Frontal cortex (tissue), 4 donors: ENCODE measurements around the gene YARS1. TPM values are rescaled to one million over a fixed set of nuclear protein-coding genes. Genes with fewer than 3 reads are reported as not detected.

Source experiments
- DNase-seq, 2 donors: peaks; one replicate each; pipeline ENCODE4 v3.0.0; 2012; ENCODE audit warnings: low spot score in 2 of 2
- FAIRE-seq: peaks from 2 replicates; lab custom pipeline; 2012; peaks lifted over from hg19 to GRCh38; lab: Jason Lieb, UNC
- total RNA-seq: library from RNA; depleted of rRNA; stranded (reverse); fragments of >200 nt; gene quantifications from one replicate; pipeline ENCODE4 v1.2.3, GENCODE V29; 2014
- donor health status: control.
- donor health status: control.
- donor health status: control.

YARS1 gene
- total RNA-seq, 1 donor from 2014 or later = 42.4 TPM

DNA sequence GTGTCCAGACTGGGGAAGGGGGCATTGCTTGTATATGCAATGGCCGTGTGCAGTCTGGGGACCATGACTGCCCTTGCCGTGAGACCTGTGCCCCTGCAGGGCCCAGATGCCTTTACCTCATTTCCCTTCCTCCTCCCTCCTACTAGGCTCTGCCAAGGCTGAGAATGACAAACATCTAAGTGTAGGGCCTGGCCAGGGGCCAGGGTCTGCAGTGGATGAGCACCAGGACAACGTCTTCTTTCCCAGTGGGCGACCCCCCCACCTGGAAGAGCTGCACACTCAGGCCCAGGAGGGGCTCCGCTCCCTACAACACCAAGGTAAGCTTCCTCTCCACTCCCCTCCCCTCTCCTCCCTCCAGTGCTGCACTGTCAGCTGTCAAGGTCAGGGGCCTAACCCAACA, 49.5 kb downstream of the YARS1 start:
- DNase-seq (no peak), FAIRE-seq (no peak)

GRCh38 chr1:32767156-32767555, 50.0 kb downstream of the YARS1 start:
- DNase-seq (no peak), FAIRE-seq (no peak)

DNA sequence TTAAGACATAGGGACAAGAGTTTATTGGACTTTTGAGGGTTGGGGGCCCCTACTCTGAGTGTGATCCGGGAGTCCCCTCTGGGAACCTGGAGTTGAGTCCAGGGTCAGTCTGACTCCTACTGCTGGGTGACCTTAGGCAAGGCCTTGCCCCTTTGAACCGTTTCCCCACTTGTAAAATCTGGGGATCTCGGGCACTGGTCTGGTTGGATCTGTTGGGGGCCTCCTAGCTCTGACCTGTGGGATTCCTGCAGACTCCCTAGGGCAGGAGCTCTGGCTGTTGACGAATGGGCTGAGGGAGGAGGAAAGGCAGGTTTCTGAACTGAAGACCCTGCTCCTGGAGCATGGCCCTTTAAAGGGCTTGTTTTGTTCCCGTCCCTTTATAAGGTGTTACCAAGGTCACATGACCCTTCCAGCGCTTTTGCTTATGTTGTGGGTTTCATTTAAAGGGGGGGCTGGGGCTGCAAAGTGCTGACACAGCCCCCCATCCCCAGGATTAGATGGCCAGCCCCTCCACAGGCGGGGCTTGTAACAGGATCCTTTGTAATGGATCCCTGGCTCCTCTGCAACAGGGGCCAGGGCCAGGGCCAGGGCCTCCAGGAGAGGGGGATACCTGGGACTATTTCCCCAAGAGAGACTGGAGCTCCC, 50.7 kb downstream of the YARS1 start:
- DNase-seq = no peak
- FAIRE-seq = no peak

- DNase-seq (no peak), FAIRE-seq (no peak)
Observed at GRCh38 chr1:32765570-32766327, 51.4 kb downstream of the YARS1 start.

GRCh38 chr1:32764826-32765569, 52.2 kb downstream of the YARS1 start:
- DNase-seq = no peak
- no peak for FAIRE-seq

DNA sequence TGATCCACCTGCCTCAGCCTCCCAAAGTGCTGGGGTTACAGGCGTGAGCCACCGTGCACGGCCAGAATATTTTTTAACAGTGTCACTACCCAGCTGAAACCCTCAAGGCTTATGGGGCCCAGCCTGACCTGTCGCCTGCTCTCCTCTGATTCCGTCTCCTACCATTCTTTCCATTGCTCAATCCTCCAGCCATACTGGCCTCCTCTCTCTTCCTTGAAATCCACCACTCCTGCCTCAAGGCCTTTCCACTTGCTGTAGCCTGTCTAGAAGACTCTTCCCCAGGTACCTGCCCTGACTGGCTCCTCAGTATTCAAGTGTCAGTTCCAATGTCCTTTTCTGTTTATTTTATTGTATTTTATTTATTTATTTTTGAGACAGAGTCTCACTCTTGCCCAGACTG, 53.9 kb downstream of the YARS1 start:
- DNase-seq (no peak), FAIRE-seq (no peak)

- FAIRE-seq (no peak), DNase-seq (no peak)
Observed at GRCh38 chr1:32761936-32762335, 55.2 kb downstream of the YARS1 start.

DNA sequence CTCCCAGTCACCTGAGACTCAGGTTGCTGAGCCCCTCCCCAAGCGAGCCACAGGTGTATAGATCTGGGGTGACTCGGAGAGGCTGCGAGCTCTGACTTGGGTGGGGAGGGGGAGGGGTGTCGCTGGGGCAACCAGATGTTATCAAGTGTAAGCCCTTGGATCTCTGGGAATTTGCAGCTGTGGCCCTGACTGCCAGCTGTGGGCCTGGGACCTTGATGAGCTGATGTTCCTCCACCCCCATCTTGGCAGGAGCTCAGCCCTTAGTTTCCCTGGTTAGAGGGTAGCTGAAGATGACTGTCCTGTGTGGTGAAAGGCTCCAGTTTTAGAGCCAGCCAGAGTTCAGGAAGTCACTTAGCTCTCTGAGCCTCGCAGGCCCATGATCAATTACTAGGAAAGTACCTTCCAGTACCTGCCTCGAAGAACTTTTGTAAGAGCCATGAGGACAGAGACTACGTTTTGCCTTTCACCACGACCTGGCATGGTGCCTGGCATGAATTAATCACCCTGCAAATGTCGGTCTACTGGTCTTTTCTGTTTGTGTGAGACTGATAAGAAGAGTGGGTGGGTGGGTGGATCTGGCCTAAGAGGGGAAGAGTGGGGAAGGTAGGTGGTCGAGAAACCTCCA, 55.8 kb downstream of the YARS1 start:
- DNase-seq (no peak), FAIRE-seq (no peak)

DNA sequence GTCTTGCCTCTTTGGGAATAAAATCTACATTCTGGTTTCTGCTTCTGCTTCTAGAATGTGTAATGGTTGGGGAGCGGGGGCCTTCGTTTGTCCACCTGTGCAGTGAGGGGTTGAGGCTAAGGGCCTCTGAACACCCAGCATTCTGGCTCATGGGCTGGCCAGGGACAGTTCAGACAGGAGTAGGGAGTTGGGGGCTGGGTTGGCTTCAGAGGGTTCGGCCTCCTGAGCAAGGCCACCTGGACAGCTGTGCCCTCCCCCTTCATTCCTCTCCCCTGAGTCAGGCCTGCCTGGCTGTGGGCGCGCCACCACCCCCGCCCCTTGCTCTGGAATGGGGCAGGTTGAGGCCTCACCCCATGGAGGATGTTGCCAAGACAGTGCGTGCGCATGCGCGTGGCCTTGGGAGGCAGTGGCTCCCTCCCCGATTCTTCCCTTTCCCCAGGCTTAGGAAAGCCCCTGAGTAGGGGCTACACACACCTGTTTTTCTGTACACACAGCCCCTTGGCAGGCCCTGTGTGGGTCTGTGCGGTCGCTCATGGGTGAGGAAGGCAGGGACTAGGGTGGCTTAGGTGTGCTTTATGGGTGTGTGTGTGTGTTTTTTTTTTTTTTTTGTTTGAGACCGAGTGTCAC, 57.0 kb downstream of the YARS1 start:
- FAIRE-seq (no peak), DNase-seq (no peak)

GRCh38 chr1:32759521-32759981, 57.6 kb downstream of the YARS1 start:
- DNase-seq (no peak), FAIRE-seq (no peak)

DNA sequence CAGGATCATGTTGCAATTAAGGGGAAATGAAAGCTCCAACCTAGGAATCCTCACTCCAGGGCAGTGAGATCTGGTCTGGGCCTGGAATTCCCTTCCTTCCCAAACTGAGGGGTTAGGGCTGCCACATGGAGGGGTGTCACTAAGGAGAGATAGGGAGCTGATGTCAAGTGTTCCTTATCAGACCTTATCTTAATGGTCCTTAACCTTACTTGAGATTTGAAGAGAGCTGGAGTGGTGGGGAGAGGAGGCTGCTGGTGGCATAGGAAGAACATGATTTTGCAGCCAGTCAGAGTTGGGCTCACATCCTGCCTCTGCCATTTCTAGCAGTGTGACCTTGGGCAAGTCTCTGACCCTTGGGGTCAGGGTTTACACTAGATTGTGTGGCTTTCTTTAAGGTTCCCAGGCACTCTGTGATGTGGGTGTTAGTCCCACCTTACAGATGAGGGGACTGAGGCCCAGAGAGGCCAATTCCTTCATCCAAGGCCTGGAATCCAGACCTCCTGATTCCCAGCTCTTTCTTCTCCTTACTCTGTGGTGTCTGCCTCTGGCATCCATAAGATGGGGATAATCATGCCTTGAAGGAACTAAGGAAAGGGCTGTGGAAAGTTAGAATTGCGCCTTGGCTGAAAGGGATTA, 58.2 kb downstream of the YARS1 start:
- FAIRE-seq (no peak), DNase-seq (no peak)

- DNase-seq (no peak), FAIRE-seq (no peak)
Observed at GRCh38 chr1:32758177-32758794, 58.9 kb downstream of the YARS1 start.

GRCh38 chr1:32757213-32757895, 59.8 kb downstream of the YARS1 start:
- FAIRE-seq (no peak), DNase-seq (no peak)

DNA sequence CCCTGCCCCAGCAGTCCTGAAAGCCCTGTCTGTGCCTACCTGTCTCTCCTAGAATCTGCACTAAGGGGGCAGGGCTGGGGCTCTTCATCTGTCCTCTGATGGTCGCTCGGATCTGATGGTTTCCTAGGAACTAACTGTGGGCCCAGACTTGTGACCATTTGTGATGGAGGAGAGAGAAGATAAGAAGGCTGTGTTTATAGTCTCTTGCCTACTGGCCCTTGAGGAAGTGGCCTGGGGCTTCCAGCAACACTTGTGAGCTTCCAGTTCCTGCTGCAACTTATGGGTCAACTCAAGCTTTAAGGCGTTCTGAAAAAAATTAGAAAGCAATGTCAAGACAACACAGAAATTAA, 61.4 kb downstream of the YARS1 start:
- DNase-seq (no peak), FAIRE-seq (no peak)

DNA sequence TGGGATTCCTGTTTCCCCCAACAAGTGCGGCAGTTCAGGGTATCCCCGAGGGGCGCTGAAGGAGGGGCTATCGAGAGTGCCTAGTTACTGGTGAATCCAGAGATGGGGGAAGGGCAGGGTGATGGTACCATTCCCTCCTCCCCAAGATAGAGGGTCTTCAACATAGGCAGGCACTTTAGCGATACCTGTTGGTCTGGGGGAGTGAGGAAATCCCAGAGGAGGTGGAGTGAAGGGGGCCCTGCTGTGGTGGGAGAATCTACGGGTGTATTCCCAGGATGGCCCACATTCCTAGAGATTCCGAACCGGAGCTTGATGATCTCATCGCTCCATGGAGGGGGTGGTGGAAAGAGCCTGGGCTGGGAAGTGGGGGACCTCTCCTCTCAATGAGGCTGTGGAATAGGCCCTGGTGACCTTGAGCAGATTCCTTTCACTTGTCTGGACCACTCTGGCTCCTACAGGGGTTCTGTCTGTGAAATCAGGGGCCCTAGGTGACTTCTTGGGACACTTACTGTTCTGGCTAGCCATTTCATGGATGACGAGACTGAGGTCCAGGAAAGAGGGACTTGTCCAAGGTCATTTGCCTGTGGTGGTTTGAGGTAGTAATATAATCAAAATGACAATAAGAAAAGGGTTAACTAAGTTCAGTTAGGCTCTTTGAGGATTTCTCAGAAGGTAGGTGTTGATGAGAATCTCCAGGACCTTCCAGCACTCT, 61.9 kb downstream of the YARS1 start:
- FAIRE-seq = no peak
- DNase-seq = no peak

GRCh38 chr1:32754317-32755097, 62.7 kb downstream of the YARS1 start:
- DNase-seq = no peak
- no peak for FAIRE-seq
